GM12874 (cell line): ENCODE data around the gene HAUS7.

Experiments used
- TF ChIP-seq, protein P1 (sequence below): IDR thresholded peaks from 2 replicates; pipeline ENCODE4 v1.5.1; 2011; ENCODE audit warnings: low read depth, mild to moderate bottlenecking, control low read depth, low read length, moderate library complexity; ENCODE audit not compliant: insufficient read depth

The HAUS7 gene

DNA sequence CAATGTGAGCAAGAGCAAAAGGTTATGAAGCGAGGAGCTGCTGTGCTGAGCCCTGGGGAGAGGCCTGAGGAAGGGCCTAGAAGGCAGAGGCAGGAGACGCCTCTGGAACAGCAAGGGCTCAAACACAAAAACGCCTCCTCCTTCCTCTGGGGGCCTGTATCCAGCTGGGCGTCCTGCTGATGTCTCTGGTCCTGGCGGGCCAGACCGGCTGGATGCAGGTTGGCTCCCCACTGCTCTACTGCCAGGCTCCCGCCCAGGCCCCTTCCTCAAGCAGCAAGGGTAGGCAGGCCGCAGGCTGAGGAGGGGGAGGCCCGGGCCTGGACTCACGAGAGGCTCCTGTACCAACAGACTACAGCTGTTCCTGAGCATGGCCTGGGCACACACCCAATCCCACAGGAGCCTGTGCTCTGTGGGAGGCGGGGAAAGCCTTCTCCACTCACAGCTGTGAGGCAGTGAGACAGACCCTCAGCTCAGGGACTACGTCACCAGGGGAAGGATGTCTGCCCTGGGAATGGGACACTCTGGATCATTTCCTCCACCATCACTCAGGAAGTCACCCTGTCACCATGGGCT lies 2.3 kb downstream of the HAUS7 start:
- TF ChIP-seq, protein P1, sequence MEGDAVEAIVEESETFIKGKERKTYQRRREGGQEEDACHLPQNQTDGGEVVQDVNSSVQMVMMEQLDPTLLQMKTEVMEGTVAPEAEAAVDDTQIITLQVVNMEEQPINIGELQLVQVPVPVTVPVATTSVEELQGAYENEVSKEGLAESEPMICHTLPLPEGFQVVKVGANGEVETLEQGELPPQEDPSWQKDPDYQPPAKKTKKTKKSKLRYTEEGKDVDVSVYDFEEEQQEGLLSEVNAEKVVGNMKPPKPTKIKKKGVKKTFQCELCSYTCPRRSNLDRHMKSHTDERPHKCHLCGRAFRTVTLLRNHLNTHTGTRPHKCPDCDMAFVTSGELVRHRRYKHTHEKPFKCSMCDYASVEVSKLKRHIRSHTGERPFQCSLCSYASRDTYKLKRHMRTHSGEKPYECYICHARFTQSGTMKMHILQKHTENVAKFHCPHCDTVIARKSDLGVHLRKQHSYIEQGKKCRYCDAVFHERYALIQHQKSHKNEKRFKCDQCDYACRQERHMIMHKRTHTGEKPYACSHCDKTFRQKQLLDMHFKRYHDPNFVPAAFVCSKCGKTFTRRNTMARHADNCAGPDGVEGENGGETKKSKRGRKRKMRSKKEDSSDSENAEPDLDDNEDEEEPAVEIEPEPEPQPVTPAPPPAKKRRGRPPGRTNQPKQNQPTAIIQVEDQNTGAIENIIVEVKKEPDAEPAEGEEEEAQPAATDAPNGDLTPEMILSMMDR = no peak

DNA sequence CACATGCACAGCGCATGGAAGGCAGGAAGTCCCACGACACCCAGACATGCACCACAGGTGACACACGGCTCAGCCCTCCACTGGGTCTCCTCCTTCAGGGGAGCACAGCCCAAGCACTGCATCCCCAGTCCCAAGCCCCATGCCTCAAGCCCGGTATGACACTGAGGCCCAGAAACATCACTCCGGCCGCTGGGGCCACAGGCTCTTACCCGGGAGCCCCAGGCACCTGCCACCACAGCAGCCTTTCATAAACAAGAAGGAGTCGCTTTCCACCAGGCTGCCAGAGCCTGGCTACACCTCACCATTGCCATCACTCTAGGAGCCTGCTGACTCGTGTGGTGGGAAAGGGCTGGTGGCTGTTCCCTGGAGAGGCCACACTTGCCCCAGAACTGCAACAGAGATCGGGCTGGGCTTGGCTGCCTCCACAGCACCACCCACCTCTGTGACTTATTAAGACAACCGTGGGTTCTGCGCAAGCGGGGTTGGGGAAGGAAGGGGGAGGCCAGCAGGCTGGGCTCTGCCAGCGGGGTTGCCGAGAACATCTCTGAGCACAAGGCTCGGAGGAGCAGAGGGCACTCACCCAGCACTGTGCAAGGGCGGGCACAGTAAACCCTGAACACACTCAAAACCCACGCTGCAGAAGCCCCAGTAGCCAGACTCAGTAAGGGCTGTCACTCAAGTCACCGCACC lies 4.5 kb downstream of the HAUS7 start:
- TF ChIP-seq, protein P1 = no peak

DNA sequence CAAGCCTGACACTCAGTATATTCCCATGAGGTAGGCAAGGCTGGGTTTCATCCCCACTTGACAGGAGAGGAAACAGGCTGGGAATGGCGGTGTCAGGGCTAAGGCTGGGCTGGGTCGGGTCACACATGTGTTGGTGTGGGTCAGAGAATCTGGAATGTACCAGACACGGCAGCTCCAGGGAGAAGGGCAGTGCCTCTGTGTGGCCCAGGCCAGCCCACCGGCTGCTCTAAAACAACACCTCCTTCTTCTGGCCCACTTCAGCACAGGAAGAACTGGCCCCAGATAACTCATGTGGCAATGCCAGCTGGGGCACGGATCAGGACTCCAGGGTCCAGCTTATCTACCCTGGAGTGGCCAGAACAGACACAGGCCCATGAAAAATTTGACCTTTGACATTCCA lies 6.3 kb downstream of the HAUS7 start:
- TF ChIP-seq, protein P1 = no peak

DNA sequence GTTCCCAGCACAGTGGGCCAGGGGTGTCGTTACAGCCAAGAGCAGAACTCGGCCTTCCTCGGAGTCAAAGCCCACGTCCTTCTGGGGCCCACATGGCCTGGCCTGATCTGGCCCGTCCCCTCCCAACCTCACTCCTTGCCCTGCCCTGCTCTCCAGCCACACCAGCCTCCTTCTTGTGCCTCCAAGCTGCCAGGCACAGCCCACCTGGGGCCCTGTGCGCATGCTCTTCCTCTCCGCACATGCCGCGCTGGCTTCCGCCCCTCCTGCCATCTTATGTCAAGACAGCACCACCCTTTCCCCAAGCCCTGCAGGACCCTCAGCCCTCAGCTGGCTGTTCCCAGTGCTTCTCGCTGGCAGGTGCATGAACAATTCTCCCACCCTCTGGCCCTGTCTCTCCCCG lies 6.8 kb downstream of the HAUS7 start:
- TF ChIP-seq, protein P1 = no peak

DNA sequence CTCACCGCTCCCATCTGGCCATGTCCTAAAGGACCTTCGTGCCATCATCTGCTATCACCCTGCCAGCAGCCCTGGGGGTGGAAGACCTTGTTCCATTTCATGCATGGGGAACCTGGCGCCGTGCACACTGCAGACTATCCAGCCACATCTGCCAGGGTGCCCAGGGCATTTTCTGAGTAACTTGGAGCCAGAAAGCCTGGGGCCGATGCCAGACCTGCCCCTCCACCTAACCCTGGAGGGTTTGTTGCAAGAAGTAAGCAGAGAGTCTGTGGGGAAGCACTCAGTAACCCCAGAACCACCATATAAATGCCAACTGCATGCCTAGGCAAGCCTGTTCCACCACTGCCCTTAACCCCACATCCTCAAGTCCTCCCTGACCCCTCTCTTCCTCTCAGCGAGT lies 7.3 kb downstream of the HAUS7 start:
- TF ChIP-seq, protein P1 = no peak

DNA sequence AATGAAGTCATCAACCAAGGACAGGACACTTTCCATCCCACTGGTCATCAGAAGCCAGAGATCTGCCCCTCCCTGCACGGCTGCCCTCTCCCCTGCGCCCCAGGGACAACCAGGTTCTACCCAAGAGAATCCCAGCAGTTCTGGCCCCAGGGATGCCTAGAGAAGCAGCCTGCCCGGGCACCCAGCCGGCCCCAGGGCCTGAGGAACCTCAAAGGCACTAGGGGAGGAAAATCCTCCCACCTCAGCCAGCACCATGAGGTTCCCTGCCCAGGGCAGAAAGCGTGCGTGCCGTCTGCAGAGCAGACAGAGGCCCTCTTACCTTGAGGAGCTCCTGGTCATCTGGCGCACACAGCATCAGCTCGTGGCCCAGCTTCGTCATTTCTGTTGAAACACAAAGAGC lies 8.1 kb downstream of the HAUS7 start:
- TF ChIP-seq, protein P1 = no peak

DNA sequence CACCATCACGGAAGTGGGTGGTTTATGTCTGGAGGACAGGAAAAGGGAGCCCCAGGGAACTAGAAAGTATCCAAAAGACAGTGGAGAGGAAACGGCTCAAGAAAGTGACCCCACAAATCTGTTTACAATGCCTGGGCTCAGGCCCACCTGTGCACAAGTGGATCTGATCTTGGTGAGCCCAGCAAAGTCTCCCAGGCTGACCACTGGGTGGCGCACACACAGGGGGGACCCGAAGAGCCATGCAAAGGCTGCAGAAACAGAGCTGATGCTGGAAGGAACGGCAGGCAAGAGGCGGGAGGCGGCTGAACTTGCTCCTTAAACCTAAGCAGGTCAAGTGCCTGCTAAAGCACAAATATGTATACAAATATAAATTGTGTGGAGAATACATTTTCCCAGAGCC lies 9.6 kb downstream of the HAUS7 start:
- TF ChIP-seq, protein P1 = peak; percentile 66
